Measurements from ENCODE around the gene DCAF6.

DCAF6 gene

DNA sequence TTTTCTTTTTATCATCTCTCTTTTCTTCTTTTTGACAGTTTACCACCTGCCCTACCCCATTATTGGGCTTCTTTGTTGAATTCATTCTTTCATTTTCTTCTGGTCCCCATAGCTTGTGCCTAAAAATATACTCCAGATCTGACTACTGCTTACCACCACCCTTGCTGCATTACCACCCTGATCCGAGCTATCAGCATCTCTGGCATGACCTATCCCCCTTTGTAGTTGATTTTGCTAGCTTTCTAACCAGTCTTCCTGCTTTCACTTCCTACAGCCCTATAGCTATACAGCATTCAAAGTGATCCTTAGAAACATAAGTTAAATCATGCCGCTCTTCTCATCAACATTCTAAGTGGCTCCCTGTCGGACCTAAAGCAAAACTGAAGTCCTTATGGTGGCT lies 59.8 kb downstream of the DCAF6 start:
- no peaks in the 10 kb centered on the region for H3K27me3 ChIP-seq (ENCODE audit: insufficient read depth, insufficient read length)
- H3K36me3 ChIP-seq (ENCODE audit: insufficient read depth, insufficient read length, low read length), result peaks cover 38% of the 10 kb centered on the region
- H3K4me1 ChIP-seq (ENCODE audit: insufficient read depth, insufficient read length), result no peaks in the 10 kb centered on the region
- H3K9me3 ChIP-seq (ENCODE audit: insufficient read depth, low read length), result no peaks in the 10 kb centered on the region
- TF ChIP-seq SUZ12 (IDR thresholded peaks at IDR 0.05; ENCODE audit: extremely low read depth, insufficient read depth, insufficient read length), result no peak
- TF ChIP-seq YY1 (IDR thresholded peaks at IDR 0.05; ENCODE audit: insufficient read depth, insufficient read length), result no peak
- TF ChIP-seq ZNF274 (IDR thresholded peaks at IDR 0.05; ENCODE audit: low read depth, low read length), result no peak
- H3K4me3 ChIP-seq (ENCODE audit: insufficient read length, low read depth), result no peak overlapping the region
- H3K9ac ChIP-seq (ENCODE audit: insufficient read length, low read depth), result no peak overlapping the region
- no peak for DNase-seq (ENCODE audit: low read depth, low spot score)

DNA sequence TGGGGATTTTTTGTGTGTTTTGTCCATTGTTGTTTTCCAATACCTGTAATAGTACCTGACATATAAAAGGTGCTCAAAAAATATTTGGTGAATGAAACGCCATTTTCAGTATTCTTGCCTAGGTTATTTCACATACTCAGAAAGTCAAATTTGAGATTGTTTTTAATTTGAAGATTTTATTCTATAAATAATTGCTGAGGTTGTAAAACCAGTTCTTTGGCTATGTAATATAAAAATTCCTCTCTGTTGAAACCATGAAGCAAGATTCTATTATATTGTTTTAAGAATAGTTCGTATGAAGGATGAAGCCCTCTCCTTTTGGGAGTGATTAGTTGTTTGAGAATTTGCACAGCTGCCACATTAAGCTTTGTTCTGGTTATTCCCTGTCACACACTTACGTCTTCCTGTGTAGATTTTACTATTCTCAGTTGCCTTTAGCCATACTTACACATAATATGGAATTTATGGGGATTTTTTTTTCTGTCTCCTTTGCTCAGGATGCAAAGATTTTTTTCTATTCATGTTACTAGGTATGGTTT lies 60.6 kb downstream of the DCAF6 start:
- no peak for DNase-seq (ENCODE audit: low read depth, low spot score)
- Histone ChIP-seq H3K36me3 (ENCODE audit: insufficient read depth, insufficient read length, low read length) (peaks cover 31% of the 10 kb centered on the region), H3K4me1 (ENCODE audit: insufficient read depth, insufficient read length) (no peaks in the 10 kb centered on the region), H3K27me3 (ENCODE audit: insufficient read depth, insufficient read length) (no peaks in the 10 kb centered on the region), H3K4me3 (ENCODE audit: insufficient read length, low read depth) (no peak overlapping the region), H3K9ac (ENCODE audit: insufficient read length, low read depth) (no peak overlapping the region), H3K9me3 (ENCODE audit: insufficient read depth, low read length) (no peaks in the 10 kb centered on the region)
- TF ChIP-seq SUZ12 (IDR thresholded peaks at IDR 0.05; ENCODE audit: extremely low read depth, insufficient read depth, insufficient read length), result no peak
- no peak for TF ChIP-seq ZNF274 (IDR thresholded peaks at IDR 0.05; ENCODE audit: low read depth, low read length)
- no peak for TF ChIP-seq YY1 (IDR thresholded peaks at IDR 0.05; ENCODE audit: insufficient read depth, insufficient read length)

- H3K9me3 ChIP-seq (ENCODE audit: insufficient read depth, low read length), result no peaks in the 10 kb centered on the region
- no peaks in the 10 kb centered on the region for H3K27me3 ChIP-seq (ENCODE audit: insufficient read depth, insufficient read length)
- no peak for DNase-seq (ENCODE audit: low read depth, low spot score)
- no peaks in the 10 kb centered on the region for H3K4me1 ChIP-seq (ENCODE audit: insufficient read depth, insufficient read length)
- no peak overlapping the region for H3K9ac ChIP-seq (ENCODE audit: insufficient read length, low read depth)
- peaks cover 26% of the 10 kb centered on the region for H3K36me3 ChIP-seq (ENCODE audit: insufficient read depth, insufficient read length, low read length)
- H3K4me3 ChIP-seq (ENCODE audit: insufficient read length, low read depth), result no peak overlapping the region
- TF ChIP-seq ZNF274 (IDR thresholded peaks at IDR 0.05; ENCODE audit: low read depth, low read length) (no peak), SUZ12 (IDR thresholded peaks at IDR 0.05; ENCODE audit: extremely low read depth, insufficient read depth, insufficient read length) (no peak), YY1 (IDR thresholded peaks at IDR 0.05; ENCODE audit: insufficient read depth, insufficient read length) (no peak)
Measured at GRCh38 chr1:167999877-168000276, 63.4 kb downstream of the DCAF6 start.

GRCh38 chr1:168000656-168001055 lies 64.2 kb downstream of the DCAF6 start:
- no peak for TF ChIP-seq YY1 (IDR thresholded peaks at IDR 0.05; ENCODE audit: insufficient read depth, insufficient read length)
- H3K9me3 ChIP-seq (ENCODE audit: insufficient read depth, low read length), result no peaks in the 10 kb centered on the region
- H3K36me3 ChIP-seq (ENCODE audit: insufficient read depth, insufficient read length, low read length), result peaks cover 31% of the 10 kb centered on the region
- H3K9ac ChIP-seq (ENCODE audit: insufficient read length, low read depth), result no peak overlapping the region
- H3K4me3 ChIP-seq (ENCODE audit: insufficient read length, low read depth), result no peak overlapping the region
- H3K27me3 ChIP-seq (ENCODE audit: insufficient read depth, insufficient read length), result no peaks in the 10 kb centered on the region
- no peak for DNase-seq (ENCODE audit: low read depth, low spot score)
- H3K4me1 ChIP-seq (ENCODE audit: insufficient read depth, insufficient read length), result no peaks in the 10 kb centered on the region

DNA sequence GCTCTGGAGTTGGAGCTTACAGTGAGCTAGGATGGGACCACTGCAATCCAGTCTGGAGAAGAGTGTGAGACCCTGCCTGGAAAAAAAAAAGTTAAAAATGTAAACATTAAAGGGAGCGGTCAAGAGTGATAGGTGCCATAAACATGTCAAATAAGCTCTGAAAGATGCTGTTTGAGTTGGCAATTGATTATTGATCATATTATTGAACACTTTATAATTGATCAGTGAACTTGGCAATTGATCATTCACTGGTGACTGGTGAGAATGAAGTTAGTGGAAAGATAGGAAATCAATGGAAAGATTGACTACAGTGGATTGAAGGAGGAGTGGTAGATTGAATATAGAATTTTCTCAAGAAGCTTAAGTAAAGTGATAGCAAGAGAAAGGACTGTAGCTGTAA lies 64.7 kb downstream of the DCAF6 start:
- no peak for DNase-seq (ENCODE audit: low read depth, low spot score)
- no peaks in the 10 kb centered on the region for H3K4me1 ChIP-seq (ENCODE audit: insufficient read depth, insufficient read length)

DNA sequence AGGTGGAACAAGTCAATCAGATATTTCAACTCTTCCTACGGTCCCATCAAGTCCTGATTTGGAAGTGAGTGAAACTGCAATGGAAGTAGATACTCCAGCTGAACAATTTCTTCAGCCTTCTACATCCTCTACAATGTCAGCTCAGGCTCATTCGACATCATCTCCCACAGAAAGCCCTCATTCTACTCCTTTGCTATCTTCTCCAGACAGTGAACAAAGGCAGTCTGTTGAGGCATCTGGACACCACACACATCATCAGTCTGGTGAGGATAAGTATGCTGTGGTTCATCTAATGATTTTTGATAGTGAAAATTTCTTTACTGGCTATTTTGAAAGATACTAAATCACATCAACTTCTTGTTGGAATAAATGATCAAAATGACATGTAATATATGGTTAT lies 68.0 kb downstream of the DCAF6 start:
- Histone ChIP-seq H3K27me3 (ENCODE audit: insufficient read depth, insufficient read length) (no peaks in the 10 kb centered on the region), H3K9ac (ENCODE audit: insufficient read length, low read depth) (no peak overlapping the region), H3K4me3 (ENCODE audit: insufficient read length, low read depth) (no peak overlapping the region), H3K4me1 (ENCODE audit: insufficient read depth, insufficient read length) (no peaks in the 10 kb centered on the region), H3K36me3 (ENCODE audit: insufficient read depth, insufficient read length, low read length) (peaks cover 36% of the 10 kb centered on the region), H3K9me3 (ENCODE audit: insufficient read depth, low read length) (no peaks in the 10 kb centered on the region)
- no peak for TF ChIP-seq YY1 (IDR thresholded peaks at IDR 0.05; ENCODE audit: insufficient read depth, insufficient read length)
- no peak for TF ChIP-seq SUZ12 (IDR thresholded peaks at IDR 0.05; ENCODE audit: extremely low read depth, insufficient read depth, insufficient read length)
- TF ChIP-seq ZNF274 (IDR thresholded peaks at IDR 0.05; ENCODE audit: low read depth, low read length), result no peak
- no peak for DNase-seq (ENCODE audit: low read depth, low spot score)

More for the DNA sequence above, 64.7 kb downstream of the DCAF6 start:
- no peaks in the 10 kb centered on the region for H3K9me3 ChIP-seq (ENCODE audit: insufficient read depth, low read length)
- TF ChIP-seq SUZ12 (IDR thresholded peaks at IDR 0.05; ENCODE audit: extremely low read depth, insufficient read depth, insufficient read length), result no peak
- no peak for TF ChIP-seq ZNF274 (IDR thresholded peaks at IDR 0.05; ENCODE audit: low read depth, low read length)
- no peak overlapping the region for H3K9ac ChIP-seq (ENCODE audit: insufficient read length, low read depth)
- H3K4me3 ChIP-seq (ENCODE audit: insufficient read length, low read depth), result no peak overlapping the region
- peaks cover 32% of the 10 kb centered on the region for H3K36me3 ChIP-seq (ENCODE audit: insufficient read depth, insufficient read length, low read length)
- H3K27me3 ChIP-seq (ENCODE audit: insufficient read depth, insufficient read length), result no peaks in the 10 kb centered on the region

GRCh38 chr1:168005529-168005928 lies 69.0 kb downstream of the DCAF6 start:
- no peak overlapping the region for H3K9ac ChIP-seq (ENCODE audit: insufficient read length, low read depth)
- H3K27me3 ChIP-seq (ENCODE audit: insufficient read depth, insufficient read length), result no peaks in the 10 kb centered on the region
- no peak overlapping the region for H3K4me3 ChIP-seq (ENCODE audit: insufficient read length, low read depth)
- peaks cover 36% of the 10 kb centered on the region for H3K36me3 ChIP-seq (ENCODE audit: insufficient read depth, insufficient read length, low read length)
- no peaks in the 10 kb centered on the region for H3K9me3 ChIP-seq (ENCODE audit: insufficient read depth, low read length)
- no peaks in the 10 kb centered on the region for H3K4me1 ChIP-seq (ENCODE audit: insufficient read depth, insufficient read length)
- TF ChIP-seq YY1 (IDR thresholded peaks at IDR 0.05; ENCODE audit: insufficient read depth, insufficient read length) (no peak), ZNF274 (IDR thresholded peaks at IDR 0.05; ENCODE audit: low read depth, low read length) (no peak), SUZ12 (IDR thresholded peaks at IDR 0.05; ENCODE audit: extremely low read depth, insufficient read depth, insufficient read length) (no peak)
- DNase-seq (ENCODE audit: low read depth, low spot score), result no peak

DNA sequence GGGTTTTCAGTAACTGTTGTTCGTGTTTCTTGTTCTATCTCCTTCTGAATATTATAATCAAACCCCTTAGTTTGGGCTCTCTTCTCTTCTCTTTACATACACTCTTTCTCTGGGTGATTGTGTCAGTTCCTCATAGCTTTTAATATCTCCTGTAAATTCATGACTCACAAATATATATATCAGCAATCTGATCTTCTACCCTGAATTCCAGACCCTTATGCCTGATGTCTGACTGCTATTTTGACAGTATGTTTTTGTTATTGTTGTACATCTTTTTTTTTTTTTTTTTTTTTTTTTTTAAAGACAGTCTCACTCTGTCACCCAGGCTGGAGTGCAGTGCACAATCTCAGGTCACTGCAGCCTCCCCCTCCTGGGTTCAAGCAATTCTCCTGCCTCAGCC lies 71.2 kb downstream of the DCAF6 start:
- no peaks in the 10 kb centered on the region for H3K27me3 ChIP-seq (ENCODE audit: insufficient read depth, insufficient read length)
- no peak for TF ChIP-seq YY1 (IDR thresholded peaks at IDR 0.05; ENCODE audit: insufficient read depth, insufficient read length)
- TF ChIP-seq ZNF274 (IDR thresholded peaks at IDR 0.05; ENCODE audit: low read depth, low read length), result no peak
- no peak for TF ChIP-seq SUZ12 (IDR thresholded peaks at IDR 0.05; ENCODE audit: extremely low read depth, insufficient read depth, insufficient read length)
- no peaks in the 10 kb centered on the region for H3K4me1 ChIP-seq (ENCODE audit: insufficient read depth, insufficient read length)
- no peaks in the 10 kb centered on the region for H3K9me3 ChIP-seq (ENCODE audit: insufficient read depth, low read length)
- DNase-seq (ENCODE audit: low read depth, low spot score), result no peak
- H3K36me3 ChIP-seq (ENCODE audit: insufficient read depth, insufficient read length, low read length), result peaks cover 32% of the 10 kb centered on the region
- no peak overlapping the region for H3K9ac ChIP-seq (ENCODE audit: insufficient read length, low read depth)
- H3K4me3 ChIP-seq (ENCODE audit: insufficient read length, low read depth), result no peak overlapping the region
